GM15510 (cell line): ENCODE results near the gene FEM1A.

ENCODE experiments used
- POLR2A ChIP-seq: IDR thresholded peaks from 3 replicates; pipeline ENCODE4 v1.6.1; 2011; ENCODE audit warnings: borderline replicate concordance; ENCODE audit not compliant: insufficient read length; ENCODE audit errors: extremely low read depth

Gene FEM1A

GRCh38 chr19:4763021-4763420 is 28.5 kb upstream of the FEM1A start:
- TF ChIP-seq POLR2A, result no peak

GRCh38 chr19:4764393-4764660 is 27.2 kb upstream of the FEM1A start:
- no peak for TF ChIP-seq POLR2A

- no peak for TF ChIP-seq POLR2A
These were observed 22.4 kb upstream of the FEM1A start for GRCh38 chr19:4768934-4769777.

GRCh38 chr19:4772566-4772965 is 19.0 kb upstream of the FEM1A start:
- TF ChIP-seq POLR2A, result no peak

GRCh38 chr19:4773047-4773640 is 18.4 kb upstream of the FEM1A start:
- no peak for TF ChIP-seq POLR2A

GRCh38 chr19:4774136-4774535 is 17.4 kb upstream of the FEM1A start:
- no peak for TF ChIP-seq POLR2A

GRCh38 chr19:4775627-4776152 is 15.8 kb upstream of the FEM1A start:
- no peak for TF ChIP-seq POLR2A

GRCh38 chr19:4776436-4777211 is 14.9 kb upstream of the FEM1A start:
- no peak for TF ChIP-seq POLR2A

GRCh38 chr19:4780860-4781259 is 10.7 kb upstream of the FEM1A start:
- TF ChIP-seq POLR2A, result no peak

GRCh38 chr19:4781801-4782200 is 9.7 kb upstream of the FEM1A start:
- TF ChIP-seq POLR2A, result no peak

GRCh38 chr19:4794971-4795370 is 3.4 kb downstream of the FEM1A start:
- no peak for TF ChIP-seq POLR2A

- TF ChIP-seq POLR2A, result no peak
These were observed 3.9 kb downstream of the FEM1A start for GRCh38 chr19:4795400-4795799.

GRCh38 chr19:4800591-4801081 is 9.1 kb downstream of the FEM1A start:
- TF ChIP-seq POLR2A, result no peak

GRCh38 chr19:4801085-4801619 is 9.6 kb downstream of the FEM1A start:
- TF ChIP-seq POLR2A, result no peak

GRCh38 chr19:4802711-4803110 is 11.2 kb downstream of the FEM1A start:
- TF ChIP-seq POLR2A, result no peak
